Measurements from ENCODE around the gene MYCT1.

The MYCT1 gene

DNA sequence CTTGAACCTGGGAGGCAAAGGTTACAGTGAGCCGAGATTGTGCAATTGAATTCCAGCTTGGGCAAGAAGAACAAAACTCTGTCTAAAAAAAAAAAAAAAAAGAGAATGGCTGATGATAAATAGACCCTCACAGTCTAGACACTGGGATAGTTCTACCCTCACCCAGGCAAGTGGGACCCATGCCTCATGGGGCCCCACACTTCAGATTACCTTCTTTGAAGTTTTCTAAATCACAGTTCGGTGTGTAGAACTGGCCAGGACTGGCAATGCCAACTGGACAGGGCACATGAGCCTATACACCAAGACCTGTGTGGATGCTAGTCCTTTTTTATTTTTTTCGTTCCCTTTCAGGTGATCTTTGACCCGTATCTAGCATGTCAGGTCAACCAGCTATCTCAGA, 28.6 kb downstream of the MYCT1 start:
- DNase-seq: no peak

DNA sequence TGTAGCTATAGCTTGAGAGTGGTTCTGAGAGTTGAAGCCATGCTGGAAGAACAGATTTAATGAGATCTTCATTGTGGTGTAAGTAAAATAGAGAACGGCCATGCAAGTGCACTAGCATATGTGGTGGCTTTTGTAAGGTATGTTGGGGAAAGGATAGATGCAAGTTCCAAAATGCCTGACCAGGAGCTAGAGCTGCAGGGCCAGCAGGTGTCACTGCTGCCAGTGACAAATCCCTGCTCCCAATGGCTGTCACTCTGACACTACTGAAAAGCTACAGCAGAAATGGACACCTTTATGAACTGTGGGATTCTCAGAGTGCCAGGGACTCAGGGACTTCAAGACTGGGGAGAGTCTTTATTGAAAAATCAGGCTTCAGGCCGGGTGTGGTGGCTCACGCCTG, 29.8 kb downstream of the MYCT1 start:
- DNase-seq: no peak

DNA sequence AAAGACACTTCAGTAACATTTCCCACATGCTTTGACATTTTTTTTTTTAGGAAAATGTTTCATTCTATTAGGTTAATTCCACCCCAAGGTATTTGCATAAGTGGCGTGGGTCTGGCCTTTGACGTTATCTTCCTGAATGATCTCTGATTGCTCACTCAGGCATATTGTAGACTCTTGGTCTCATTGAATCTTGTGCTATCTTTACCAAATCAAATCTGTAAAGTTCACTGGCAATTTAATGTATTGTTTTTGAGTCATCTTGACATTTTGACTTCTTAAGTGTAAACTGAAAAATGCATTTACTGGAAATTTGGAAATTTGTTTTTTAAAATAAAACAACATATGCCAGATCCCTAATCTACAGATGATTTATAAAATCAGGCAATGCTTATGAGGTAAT, 36.9 kb downstream of the MYCT1 start:
- no peak for DNase-seq

DNA sequence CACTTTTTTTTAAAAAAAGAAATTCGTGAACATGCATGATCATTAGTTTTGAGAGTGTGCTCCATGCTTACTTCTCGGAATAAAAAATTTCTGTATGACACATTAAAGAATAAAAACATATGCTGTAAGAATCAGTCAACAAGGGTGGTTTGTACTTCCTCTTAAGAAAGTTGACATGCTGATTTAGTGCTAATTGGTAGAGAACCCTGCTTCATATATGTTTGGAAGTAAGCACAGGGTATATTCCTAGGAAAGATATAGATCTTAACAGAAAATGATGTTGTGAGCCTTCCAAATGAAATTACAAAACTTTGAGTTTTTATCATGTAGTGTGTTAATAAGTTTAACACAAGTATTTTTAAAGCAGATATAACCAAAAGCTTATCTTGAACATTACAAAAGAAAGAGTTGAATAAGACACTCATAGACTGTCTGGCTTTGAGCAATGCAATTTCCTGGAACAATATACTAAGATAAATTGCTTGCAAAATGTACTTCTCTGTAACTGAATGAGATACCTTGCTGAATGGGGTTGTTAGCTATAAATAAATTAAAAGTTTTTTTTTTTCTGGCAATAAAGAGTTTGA, 39.1 kb downstream of the MYCT1 start:
- DNase-seq: no peak

DNA sequence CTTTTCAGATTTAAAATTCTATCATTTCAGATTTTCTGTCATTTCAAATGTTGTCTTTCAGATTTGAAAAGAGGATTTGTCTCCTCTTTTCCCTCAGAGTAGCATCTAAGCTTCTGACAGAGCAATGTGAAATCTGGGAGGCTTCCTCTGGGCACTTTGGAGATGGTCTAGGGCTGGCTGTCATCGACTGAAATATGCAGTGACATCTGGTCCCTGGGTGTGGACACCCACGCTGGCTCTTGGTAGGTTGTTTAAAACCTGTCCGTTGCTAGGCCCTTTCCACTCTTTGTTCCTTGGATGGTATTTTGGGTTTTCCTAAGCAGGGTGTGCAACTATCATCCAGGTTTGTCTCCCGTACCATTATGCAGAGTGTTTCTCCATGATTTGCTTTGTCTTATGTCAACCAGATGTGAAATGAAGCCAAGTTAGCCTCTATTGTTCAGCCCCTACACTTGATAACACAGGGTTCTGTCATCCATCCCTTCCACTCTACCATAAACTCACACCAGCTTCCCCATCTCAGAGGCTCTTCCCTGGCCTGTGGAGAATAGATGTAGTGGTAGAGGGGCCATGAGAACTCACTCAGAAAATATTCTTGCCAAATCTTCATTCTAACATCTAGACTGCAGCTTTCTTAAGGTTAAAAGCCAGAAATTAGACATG, 47.9 kb downstream of the MYCT1 start:
- DNase-seq: no peak

DNA sequence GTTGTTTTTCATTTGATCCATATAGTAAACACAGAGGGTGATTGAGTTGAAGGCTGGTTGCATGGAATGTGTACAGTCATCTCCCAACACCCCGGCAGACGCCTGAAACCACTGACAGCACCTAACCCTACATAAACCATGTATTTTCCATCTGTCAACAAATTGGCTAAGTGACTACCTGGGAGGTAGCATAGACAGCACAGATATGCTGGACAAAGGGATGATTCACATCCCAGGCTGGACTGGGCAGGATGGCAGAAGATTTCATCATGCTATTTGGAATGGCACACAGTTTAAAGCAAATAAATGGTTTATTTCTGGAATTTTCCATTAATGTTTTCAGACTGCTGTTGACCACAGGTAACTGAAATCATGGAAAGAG, 48.5 kb downstream of the MYCT1 start:
- DNase-seq: no peak

DNA sequence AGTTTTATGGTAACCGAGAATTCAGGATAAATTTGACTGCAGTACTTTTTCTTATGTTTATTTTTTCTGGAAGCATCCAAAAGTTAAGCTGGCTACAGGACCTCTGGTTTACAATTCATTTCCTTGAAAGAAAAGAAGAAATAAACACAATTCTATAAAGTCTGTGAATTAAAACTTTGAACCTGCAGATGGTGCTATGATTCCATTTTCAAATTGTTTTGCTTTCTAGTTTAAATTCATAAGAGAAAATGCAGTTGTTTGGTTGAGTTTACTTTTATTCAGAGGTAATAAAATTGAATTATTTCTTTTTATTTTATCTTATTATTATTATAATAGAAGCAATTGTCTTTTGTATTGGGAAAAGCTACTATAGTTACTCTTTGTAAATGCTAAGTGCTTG, 51.1 kb downstream of the MYCT1 start:
- no peak for DNase-seq

DNA sequence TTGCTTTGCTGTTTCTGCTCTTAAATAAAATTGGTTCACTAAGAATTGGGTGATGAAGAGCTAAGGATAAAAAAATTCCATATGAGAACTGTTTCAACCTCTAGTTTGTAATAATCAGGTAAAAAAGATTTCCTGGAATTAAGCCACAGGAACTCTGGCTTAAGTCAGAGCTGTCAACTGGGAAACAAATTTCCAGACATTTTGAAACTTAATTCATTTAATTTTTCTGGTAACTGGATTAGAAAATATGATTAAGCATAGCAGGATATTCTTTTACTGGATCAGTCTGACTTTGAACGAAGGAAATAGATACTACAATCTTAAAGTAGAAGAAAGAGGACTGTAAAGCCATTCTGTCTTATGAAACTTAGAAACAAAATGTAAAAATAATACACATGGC, 51.6 kb downstream of the MYCT1 start:
- DNase-seq: no peak

DNA sequence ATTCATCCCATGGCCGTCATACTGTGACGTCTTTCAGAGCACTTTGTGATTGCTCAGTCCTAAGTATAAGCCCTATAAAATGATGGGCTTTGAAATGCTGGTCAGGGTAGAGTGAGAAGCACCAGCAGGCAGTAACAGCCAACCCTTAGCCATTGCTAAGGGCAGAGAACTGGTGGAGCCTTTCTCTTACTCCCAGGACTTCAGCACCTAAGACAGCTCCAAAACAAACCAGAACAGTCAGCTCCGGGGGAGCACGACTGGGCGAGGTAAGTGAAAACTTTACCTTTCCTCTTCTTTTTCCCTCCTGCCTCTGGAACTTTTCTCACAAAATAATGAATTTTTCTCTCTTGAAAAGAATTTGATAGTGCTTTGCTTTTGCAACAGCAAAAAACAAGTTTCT, 53.0 kb downstream of the MYCT1 start, which contains the start of gene VIP:
VIP (plus strand) TSS at position 104 of the 400 bp plus-strand sequence. CDS start 1,381 bp downstream, outside the sequence.
- DNase-seq: no peak

DNA sequence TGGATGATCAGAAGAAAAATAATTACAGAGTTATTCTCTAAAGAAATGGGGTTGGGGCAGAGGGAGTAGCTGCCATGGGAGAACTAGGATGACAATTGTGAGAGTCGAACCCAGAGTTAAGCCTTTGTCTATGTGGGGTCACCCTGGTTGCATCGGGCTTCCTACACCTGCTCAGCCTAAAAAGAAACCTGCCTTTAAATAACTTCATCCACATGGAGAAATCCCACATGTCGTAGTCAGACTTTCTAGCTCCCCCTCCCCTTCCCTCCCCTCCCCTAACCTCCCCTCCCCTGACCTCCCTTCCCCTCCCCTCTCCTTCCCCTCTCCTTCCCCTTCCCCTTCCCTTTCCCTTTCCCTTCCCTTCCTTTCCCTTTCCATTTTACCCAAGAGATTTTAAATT, 67.6 kb downstream of the MYCT1 start:
- no peak for DNase-seq

DNA sequence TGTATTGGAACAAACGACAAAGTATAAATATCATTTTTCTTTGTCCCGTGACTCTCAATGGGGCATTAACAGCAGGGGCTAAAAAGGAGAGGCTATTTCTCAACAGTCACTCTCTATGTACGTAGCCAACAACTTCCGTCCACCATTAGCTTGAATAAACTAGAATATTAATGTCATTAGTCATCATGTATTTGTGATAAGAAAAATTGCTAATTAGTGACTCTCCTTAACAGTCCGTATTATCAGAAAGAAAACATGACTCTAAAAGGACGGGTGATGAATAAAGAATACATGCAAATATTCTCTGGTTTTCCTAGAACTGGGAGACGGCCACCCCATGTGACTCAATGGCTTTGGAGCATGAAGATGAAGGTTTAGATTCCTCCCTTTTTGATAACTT, 71.5 kb downstream of the MYCT1 start:
- no peak for DNase-seq

DNA sequence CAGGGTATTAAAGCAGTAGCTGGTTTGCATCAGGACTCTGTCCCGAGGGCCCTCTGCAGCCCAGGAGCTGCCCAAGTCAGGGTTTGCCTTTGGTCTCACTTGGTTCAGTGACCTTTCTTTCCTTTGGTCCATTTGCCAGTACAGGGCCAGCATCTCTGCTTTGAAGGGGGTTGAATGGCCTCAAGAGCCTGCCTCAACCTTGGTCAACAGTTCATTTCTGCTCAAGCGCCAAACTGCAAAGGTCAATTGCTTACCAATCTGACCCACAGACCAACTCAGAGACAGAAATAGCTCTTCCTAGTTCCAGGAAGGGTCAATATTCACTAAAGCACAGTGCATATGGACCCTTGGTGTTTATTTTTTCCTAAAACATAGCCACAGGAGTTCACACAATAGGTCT, 72.3 kb downstream of the MYCT1 start:
- DNase-seq: no peak

DNA sequence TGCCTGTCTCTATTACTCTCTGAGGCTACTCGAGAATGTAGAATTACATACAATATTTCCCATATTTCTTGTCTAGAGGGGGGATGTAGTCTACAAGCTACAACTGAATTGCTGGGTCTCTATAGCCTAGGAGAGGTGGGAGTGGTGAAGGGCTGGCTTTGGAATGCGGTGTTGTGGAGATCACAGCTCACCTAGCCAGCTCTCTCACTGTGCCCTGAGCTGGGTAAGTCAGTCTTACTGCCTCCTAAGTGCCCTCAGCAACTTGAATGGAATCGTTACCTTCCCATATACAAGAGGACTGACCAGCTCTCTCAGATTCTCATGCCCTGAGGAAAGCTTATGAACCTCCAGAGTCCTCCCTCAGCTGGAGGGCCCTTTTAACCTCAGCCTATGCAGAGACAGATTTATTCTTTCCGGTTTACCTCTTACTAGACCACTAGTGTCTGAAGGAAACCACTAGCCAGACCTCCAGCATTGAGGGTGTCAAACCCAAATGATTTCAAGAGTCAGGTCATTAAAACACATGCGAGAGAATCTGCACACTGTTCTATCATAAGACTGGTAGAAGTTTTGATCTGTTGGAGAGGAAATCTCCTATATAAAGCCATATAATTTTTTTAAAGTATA, 73.5 kb downstream of the MYCT1 start:
- DNase-seq: no peak
